BE2C (cell line): ENCODE data around the gene COX18.

Experiments
- DNase-seq: peaks from one replicate; pipeline ENCODE4 v3.0.0-alpha.2; 2020
- H3K27me3 ChIP-seq: fragments of 250-450 bp; sonication (Bioruptor Pico); 2 replicates; pipeline ENCODE4 v1.5.1; 2020; ENCODE audit warnings: mild to moderate bottlenecking
- H3K36me3 ChIP-seq: fragments of 250-450 bp; sonication (Bioruptor Pico); 2 replicates; pipeline ENCODE4 v1.5.1; 2020; ENCODE audit warnings: mild to moderate bottlenecking
- H3K4me1 ChIP-seq: fragments of 250-450 bp; sonication (Bioruptor Pico); 2 replicates; pipeline ENCODE4 v1.5.1; 2020
- H3K4me3 ChIP-seq: 2 replicates; pipeline ENCODE4 v1.5.1; 2011; ENCODE audit warnings: low read depth, low read length
- H3K9me3 ChIP-seq: fragments of 250-450 bp; sonication (Bioruptor Pico); 2 replicates; pipeline ENCODE4 v1.5.1; 2020
- TF ChIP-seq, protein P1 (sequence below): IDR thresholded peaks from 2 replicates; pipeline ENCODE4 v1.5.1; 2012; ENCODE audit warnings: mild to moderate bottlenecking, low read depth, low read length

The COX18 gene

DNA sequence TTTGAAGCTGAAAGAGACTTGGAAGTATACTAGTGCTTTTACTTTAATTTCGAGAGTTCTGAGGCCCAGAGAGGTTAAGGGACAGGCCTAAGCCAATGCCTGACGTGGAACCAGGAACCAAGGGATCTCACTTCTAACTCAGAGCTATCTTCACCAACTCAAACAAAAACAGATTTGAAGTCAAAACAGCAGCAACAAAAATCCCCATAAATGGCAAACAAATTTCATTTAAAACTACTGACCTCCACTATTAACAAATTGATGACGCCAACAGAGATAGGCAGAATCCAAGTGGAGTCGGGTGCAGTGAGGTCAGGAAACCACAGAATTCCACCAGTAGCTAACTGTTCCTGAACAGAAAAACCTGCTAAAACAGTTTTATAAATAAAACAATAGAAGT lies 5.0 kb downstream of the COX18 start:
- DNase-seq, result no peak
- Histone ChIP-seq H3K9me3 (no peaks in the 10 kb centered on the region), H3K4me3 (no peak overlapping the region), H3K27me3 (no peaks in the 10 kb centered on the region), H3K36me3 (peaks cover 14% of the 10 kb centered on the region), H3K4me1 (no peaks in the 10 kb centered on the region)
- TF ChIP-seq, protein P1, sequence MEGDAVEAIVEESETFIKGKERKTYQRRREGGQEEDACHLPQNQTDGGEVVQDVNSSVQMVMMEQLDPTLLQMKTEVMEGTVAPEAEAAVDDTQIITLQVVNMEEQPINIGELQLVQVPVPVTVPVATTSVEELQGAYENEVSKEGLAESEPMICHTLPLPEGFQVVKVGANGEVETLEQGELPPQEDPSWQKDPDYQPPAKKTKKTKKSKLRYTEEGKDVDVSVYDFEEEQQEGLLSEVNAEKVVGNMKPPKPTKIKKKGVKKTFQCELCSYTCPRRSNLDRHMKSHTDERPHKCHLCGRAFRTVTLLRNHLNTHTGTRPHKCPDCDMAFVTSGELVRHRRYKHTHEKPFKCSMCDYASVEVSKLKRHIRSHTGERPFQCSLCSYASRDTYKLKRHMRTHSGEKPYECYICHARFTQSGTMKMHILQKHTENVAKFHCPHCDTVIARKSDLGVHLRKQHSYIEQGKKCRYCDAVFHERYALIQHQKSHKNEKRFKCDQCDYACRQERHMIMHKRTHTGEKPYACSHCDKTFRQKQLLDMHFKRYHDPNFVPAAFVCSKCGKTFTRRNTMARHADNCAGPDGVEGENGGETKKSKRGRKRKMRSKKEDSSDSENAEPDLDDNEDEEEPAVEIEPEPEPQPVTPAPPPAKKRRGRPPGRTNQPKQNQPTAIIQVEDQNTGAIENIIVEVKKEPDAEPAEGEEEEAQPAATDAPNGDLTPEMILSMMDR, result no peak

DNA sequence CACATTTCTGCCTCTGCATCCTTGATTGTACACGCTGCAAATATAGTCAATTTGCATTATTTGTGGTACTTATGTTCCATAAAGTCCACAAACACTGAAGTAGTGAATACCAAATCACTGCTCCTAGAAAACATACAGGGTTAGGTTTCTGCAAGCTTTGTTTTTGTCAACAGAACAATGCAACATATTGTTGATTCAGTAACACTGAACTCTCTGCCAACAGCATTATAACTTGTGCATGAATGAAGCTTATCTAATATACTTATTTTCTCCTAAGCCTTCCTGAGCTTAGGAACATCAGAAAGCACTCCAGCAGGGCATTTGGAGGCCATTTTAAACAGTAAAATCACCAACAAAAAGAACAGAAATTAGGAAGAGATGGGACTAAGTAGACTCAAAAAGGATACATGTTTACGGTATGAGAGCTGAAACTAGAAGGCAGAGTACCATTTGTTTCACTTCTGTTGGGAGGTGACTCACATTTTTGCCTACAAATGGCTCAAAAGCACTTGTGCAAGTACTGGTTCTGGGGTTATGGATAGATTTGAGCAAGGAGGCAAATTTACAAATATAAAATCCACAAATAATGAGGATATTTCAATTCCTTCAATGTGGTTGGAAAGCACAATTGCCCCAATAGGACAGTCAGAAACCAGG lies 14.1 kb downstream of the COX18 start:
- peaks cover 30% of the 10 kb centered on the region for H3K36me3 ChIP-seq
- H3K9me3 ChIP-seq, result no peaks in the 10 kb centered on the region
- H3K4me1 ChIP-seq, result no peaks in the 10 kb centered on the region
- H3K27me3 ChIP-seq, result no peaks in the 10 kb centered on the region
- TF ChIP-seq, protein P1, result no peak
- DNase-seq, result no peak
- H3K4me3 ChIP-seq, result no peak overlapping the region

DNA sequence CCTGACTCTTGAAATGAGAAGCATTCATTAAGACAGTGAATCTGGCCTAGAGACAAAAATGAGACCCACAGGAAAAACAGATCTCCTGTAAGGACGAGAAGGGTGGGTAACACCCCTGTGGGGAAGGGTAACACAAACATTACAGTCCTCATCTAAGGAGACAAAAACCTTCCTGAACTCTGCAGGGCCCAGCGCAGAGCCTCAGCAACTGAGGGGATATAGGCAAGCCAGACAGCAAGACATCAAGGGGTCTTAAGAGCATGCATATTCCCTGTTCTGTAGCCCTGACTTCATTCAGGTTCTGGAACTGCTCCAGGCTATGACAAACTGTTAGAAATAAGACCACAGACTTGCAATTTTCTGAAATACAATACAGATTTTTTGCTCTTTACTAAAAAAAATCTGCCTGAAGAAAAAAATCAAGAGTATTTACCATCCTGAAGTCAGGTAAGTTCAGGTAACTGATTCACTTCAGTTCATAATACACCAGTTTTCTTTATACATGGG lies 15.5 kb downstream of the COX18 start:
- H3K36me3 ChIP-seq, result peaks cover 20% of the 10 kb centered on the region
- no peaks in the 10 kb centered on the region for H3K9me3 ChIP-seq
- H3K27me3 ChIP-seq, result no peaks in the 10 kb centered on the region
- DNase-seq, result no peak
- no peak overlapping the region for H3K4me3 ChIP-seq
- TF ChIP-seq, protein P1, result no peak
- H3K4me1 ChIP-seq, result no peaks in the 10 kb centered on the region

DNA sequence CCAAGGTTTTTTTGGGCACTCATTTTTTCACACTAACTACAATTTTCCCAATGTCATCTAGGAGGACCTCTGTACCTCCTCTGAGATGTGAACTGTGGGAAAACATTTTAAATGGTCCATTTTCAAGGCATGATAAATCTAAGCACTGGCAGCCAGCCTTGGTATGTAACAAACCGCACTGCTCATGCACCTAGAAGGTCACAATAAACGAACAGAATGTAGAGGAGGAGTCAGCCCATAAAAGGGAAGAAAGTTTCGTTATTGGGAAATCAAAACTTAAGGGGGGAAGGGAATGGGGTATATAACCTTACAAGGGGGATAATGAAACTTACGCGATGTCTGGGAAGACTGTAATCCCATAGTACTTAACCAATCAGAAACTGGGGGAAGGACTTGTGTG lies 16.4 kb downstream of the COX18 start:
- H3K36me3 ChIP-seq, result peaks cover 11% of the 10 kb centered on the region
- no peaks in the 10 kb centered on the region for H3K9me3 ChIP-seq
- TF ChIP-seq, protein P1, result no peak
- no peaks in the 10 kb centered on the region for H3K27me3 ChIP-seq
- no peak for DNase-seq
- no peak overlapping the region for H3K4me3 ChIP-seq
- H3K4me1 ChIP-seq, result no peaks in the 10 kb centered on the region

DNA sequence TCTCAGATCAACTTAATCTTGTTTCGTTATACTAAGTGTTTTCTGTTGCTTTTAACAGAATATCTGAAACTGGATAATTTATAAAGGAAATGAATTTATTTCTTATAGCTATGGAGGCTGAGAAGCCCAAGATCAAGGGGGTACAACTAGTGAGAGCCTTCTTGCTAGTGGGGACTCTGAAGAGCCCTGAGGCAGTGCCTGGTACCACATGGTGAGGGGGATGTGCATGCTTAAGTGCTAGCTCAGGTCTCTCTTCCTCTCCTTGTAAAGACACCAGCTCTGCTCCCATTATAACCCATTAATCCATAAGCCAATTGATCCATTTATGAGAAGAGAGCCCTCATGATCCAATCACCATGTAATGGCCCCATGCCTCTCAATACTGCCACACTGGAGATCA lies 17.9 kb downstream of the COX18 start:
- H3K36me3 ChIP-seq, result no peaks in the 10 kb centered on the region; the same call in 1 of the 2 replicates
- DNase-seq, result no peak
- H3K4me1 ChIP-seq, result no peaks in the 10 kb centered on the region
- no peaks in the 10 kb centered on the region for H3K27me3 ChIP-seq
- TF ChIP-seq, protein P1, result no peak
- no peak overlapping the region for H3K4me3 ChIP-seq
- H3K9me3 ChIP-seq, result no peaks in the 10 kb centered on the region

DNA sequence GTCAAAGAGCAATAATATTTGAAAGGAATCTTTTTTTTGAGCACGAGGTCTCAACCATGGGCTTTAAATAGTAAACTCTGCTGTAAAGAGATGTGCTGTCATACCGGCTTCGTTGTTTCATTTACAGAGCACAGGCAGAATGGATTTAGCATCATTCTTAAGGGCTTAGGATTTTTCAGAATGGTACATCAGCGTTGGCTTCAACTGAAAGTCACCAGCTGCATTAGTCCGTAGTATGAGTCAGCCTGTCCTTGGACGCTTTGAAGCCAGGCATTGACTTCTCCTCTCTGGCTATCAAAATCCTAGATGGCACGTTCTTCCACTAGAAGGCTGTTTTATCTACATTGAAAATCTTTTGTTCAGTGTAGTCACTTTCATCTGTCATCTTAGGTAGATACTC lies 23.6 kb downstream of the COX18 start:
- TF ChIP-seq, protein P1, result no peak
- H3K27me3 ChIP-seq, result no peaks in the 10 kb centered on the region
- no peaks in the 10 kb centered on the region for H3K9me3 ChIP-seq
- H3K36me3 ChIP-seq, result no peaks in the 10 kb centered on the region
- H3K4me3 ChIP-seq, result no peak overlapping the region
- H3K4me1 ChIP-seq, result no peaks in the 10 kb centered on the region
- DNase-seq, result no peak
